Peyer's patch (tissue), 4 donors: ENCODE results near the gene CLCN2.

ENCODE experiments used
- CTCF ChIP-seq, 6 experiments: fragments of 450-650 bp in 4 of 6; fragments of 200-600 bp in 2 of 6; sonication (generic) in 1 of 6; IDR thresholded peaks; one replicate each; pipeline ENCODE4 v1.5.1; 2017 to 2019; ENCODE audit warnings: antibody characterized with exemption in 6 of 6, mild to moderate bottlenecking in 3 of 6, moderate library complexity in 1 of 6
- POLR2A ChIP-seq, 2 donors: fragments of 450-650 bp; IDR thresholded peaks; one replicate each; pipeline ENCODE4 v1.5.1; 2017; ENCODE audit warnings: antibody characterized with exemption in 2 of 2, mild to moderate bottlenecking in 2 of 2, moderate library complexity in 2 of 2

GRCh38 chr3:184382326-184383032 is 21.1 kb upstream of the CLCN2 start:
- no peak for TF ChIP-seq CTCF (IDR thresholded peaks at IDR 0.05)
- TF ChIP-seq POLR2A (IDR thresholded peaks at IDR 0.05) = no peak
